Mucosa of descending colon (tissue), 3 donors: ENCODE results near the gene BZW1. TPM values are rescaled to one million over a fixed set of nuclear protein-coding genes. Genes with fewer than 3 reads are reported as not detected.

Experiments used
- ATAC-seq: fragments of 200-7000 bp; cut with Tn5 transposase; one replicate; pipeline ENCODE4 v1.9.1; 2020; ENCODE audit warnings: mild to moderate bottlenecking, moderate library complexity
- DNase-seq, 3 donors: peaks; one replicate each; pipeline ENCODE4 v3.0.0-alpha.2; 2020
- H3K36me3 ChIP-seq: fragments of 200-600 bp; one replicate; pipeline ENCODE4 v1.8.0; 2021; ENCODE audit warnings: low read depth, mild to moderate bottlenecking
- H3K4me1 ChIP-seq: fragments of 200-600 bp; one replicate; pipeline ENCODE4 v1.8.0; 2021; ENCODE audit warnings: low read depth, mild to moderate bottlenecking
- H3K4me3 ChIP-seq: fragments of 200-600 bp; one replicate; pipeline ENCODE4 v1.8.0; 2021; ENCODE audit warnings: mild to moderate bottlenecking
- H3K9me3 ChIP-seq: fragments of 200-600 bp; one replicate; pipeline ENCODE4 v1.8.0; 2021; ENCODE audit warnings: mild to moderate bottlenecking
- CTCF ChIP-seq: fragments of 200-600 bp; IDR thresholded peaks from one replicate; pipeline ENCODE4 v1.8.0; 2022; ENCODE audit warnings: antibody characterized with exemption, mild to moderate bottlenecking
- intact Hi-C, 2 donors: fragments of 100-400 bp; cut with DNase I in 1 of 2; cut with micrococcal nuclease in 1 of 2; formaldehyde crosslinking; loops; one replicate each; pipeline versions ENCODE4 v1.11.0 to v1.11.1; 2022; cut with DNase I, micrococcal nuclease
- total RNA-seq, 3 donors: library from RNA; stranded (reverse); fragmentation: NEBNext Ultra II Directional in 2 of 3; extraction: Animal tissue kit (Norgen Biotek cat#: 25700) in 2 of 3; gene quantifications; one replicate each; pipeline versions ENCODE4 v1.2.1 to v1.2.4, GENCODE V29; 2021 to 2023
- donor health status: DM: no; HTN: no; CAD: no; lungs with moderate emphysema.
- donor health status: DM: no; HTN: no; CAD: no.
- donor health status: DM: no; HTN: yes; CAD: no.

The BZW1 gene
- total RNA-seq, 3 donors from 2014 or later = 137 to 235 (median 174) TPM

GRCh38 chr2:200847939-200848338, 36.2 kb downstream of the BZW1 start:
- H3K9me3 ChIP-seq = no peaks in the 10 kb centered on the region
- DNase-seq (no peak), ATAC-seq (no peak)
- peaks cover 9% of the 10 kb centered on the region for H3K4me1 ChIP-seq
- TF ChIP-seq CTCF = no peak
- no peaks in the 10 kb centered on the region for H3K36me3 ChIP-seq
- intact Hi-C loops = no loop called here
- no peak overlapping the region for H3K4me3 ChIP-seq

- no peak for TF ChIP-seq CTCF
- peaks cover 9% of the 10 kb centered on the region for H3K4me1 ChIP-seq
- DNase-seq (no peak), ATAC-seq (no peak)
- H3K4me3 ChIP-seq = no peak overlapping the region
- no peaks in the 10 kb centered on the region for H3K9me3 ChIP-seq
- intact Hi-C loops = no loop called here
- peaks cover 5% of the 10 kb centered on the region for H3K36me3 ChIP-seq
These were observed 39.0 kb downstream of the BZW1 start for GRCh38 chr2:200850512-200851256.

GRCh38 chr2:200851398-200852248, 39.9 kb downstream of the BZW1 start:
- H3K4me3 ChIP-seq = no peak overlapping the region
- TF ChIP-seq CTCF = no peak
- ATAC-seq (no peak), DNase-seq (no peak)
- intact Hi-C loops = no loop called here
- H3K9me3 ChIP-seq = no peaks in the 10 kb centered on the region
- H3K4me1 ChIP-seq = peaks cover 9% of the 10 kb centered on the region
- peaks cover 15% of the 10 kb centered on the region for H3K36me3 ChIP-seq

GRCh38 chr2:200852605-200853004, 40.9 kb downstream of the BZW1 start:
- DNase-seq (no peak), ATAC-seq (no peak)
- intact Hi-C loops = no loop called here
- no peaks in the 10 kb centered on the region for H3K9me3 ChIP-seq
- peaks cover 6% of the 10 kb centered on the region for H3K4me1 ChIP-seq
- peaks cover 23% of the 10 kb centered on the region for H3K36me3 ChIP-seq
- no peak for TF ChIP-seq CTCF
- no peak overlapping the region for H3K4me3 ChIP-seq

GRCh38 chr2:200856806-200857205, 45.1 kb downstream of the BZW1 start:
- TF ChIP-seq CTCF = no peak
- H3K9me3 ChIP-seq = no peaks in the 10 kb centered on the region
- DNase-seq (no peak), ATAC-seq (no peak)
- no peak overlapping the region for H3K4me3 ChIP-seq
- H3K36me3 ChIP-seq = peaks cover 33% of the 10 kb centered on the region
- intact Hi-C loops = no loop called here
- H3K4me1 ChIP-seq = peaks cover 11% of the 10 kb centered on the region
